Epithelial cell of proximal tubule (primary cell): ENCODE results near the gene LSAMP. TPM values are rescaled to one million over a fixed set of nuclear protein-coding genes. Genes with fewer than 3 reads are reported as not detected.

ENCODE experiments used
- DNase-seq: peaks from one replicate; pipeline ENCODE4 v3.0.0-alpha.2; 2011; ENCODE audit warnings: low read depth
- H3K4me3 ChIP-seq: 2 replicates; pipeline ENCODE4 v1.5.1; 2011; ENCODE audit warnings: low read depth, mild to moderate bottlenecking, low read length
- total RNA-seq: library from RNA; depleted of rRNA; stranded (reverse); fragments of >200 nt; gene quantifications from 2 replicates; pipeline ENCODE4 v1.2.3, GENCODE V29; 2015
- TF ChIP-seq, protein P1 (sequence below): conservative IDR thresholded peaks from 2 replicates; pipeline ENCODE4 v1.5.1; 2012; ENCODE audit warnings: low read depth, mild to moderate bottlenecking, low read length

Gene LSAMP
- total RNA-seq, 1 donor from 2014 or later = 5.1 TPM

DNA sequence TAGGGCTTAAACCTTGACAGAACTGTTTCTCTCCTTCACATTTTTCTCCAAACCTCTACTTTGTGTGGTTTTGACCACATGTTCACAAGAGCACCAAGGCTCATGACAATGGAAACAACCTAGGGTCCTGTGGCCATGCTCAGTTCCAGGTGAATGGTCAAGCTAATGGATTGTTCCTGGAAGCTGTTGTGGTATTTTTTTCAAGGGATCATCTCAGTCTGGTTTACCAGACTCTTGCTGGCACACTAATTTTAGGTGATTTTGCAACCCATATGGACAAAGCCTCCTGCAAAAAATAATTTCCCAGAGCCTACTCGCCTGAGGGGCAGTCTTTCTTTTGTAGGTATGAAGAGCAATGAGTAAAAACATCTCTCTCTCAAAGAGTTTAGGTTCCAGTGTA is 67.2 kb downstream of the LSAMP start:
- TF ChIP-seq, protein P1, sequence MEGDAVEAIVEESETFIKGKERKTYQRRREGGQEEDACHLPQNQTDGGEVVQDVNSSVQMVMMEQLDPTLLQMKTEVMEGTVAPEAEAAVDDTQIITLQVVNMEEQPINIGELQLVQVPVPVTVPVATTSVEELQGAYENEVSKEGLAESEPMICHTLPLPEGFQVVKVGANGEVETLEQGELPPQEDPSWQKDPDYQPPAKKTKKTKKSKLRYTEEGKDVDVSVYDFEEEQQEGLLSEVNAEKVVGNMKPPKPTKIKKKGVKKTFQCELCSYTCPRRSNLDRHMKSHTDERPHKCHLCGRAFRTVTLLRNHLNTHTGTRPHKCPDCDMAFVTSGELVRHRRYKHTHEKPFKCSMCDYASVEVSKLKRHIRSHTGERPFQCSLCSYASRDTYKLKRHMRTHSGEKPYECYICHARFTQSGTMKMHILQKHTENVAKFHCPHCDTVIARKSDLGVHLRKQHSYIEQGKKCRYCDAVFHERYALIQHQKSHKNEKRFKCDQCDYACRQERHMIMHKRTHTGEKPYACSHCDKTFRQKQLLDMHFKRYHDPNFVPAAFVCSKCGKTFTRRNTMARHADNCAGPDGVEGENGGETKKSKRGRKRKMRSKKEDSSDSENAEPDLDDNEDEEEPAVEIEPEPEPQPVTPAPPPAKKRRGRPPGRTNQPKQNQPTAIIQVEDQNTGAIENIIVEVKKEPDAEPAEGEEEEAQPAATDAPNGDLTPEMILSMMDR = no peak
- DNase-seq = no peak
- no peak overlapping the region for H3K4me3 ChIP-seq

DNA sequence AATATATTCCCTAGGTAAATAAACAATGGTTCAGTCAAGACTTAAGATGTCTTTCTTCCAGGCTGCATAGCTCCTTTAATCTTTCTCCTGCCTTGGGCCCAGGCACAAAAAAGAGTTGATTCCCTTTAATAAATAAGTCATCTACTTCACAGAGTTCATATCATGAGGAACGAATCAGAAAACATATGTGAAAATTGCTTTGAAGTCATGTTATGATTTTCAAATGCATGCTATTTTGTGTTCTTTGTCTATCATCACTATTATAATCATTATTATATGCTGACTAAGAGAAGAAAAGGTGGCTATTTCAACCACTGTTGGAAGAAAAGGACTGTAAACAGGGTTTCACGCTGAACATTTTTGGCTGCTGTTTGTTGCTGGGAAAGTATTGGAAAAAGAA is 70.4 kb downstream of the LSAMP start:
- TF ChIP-seq, protein P1 = no peak
- no peak for DNase-seq
- H3K4me3 ChIP-seq = no peak overlapping the region

DNA sequence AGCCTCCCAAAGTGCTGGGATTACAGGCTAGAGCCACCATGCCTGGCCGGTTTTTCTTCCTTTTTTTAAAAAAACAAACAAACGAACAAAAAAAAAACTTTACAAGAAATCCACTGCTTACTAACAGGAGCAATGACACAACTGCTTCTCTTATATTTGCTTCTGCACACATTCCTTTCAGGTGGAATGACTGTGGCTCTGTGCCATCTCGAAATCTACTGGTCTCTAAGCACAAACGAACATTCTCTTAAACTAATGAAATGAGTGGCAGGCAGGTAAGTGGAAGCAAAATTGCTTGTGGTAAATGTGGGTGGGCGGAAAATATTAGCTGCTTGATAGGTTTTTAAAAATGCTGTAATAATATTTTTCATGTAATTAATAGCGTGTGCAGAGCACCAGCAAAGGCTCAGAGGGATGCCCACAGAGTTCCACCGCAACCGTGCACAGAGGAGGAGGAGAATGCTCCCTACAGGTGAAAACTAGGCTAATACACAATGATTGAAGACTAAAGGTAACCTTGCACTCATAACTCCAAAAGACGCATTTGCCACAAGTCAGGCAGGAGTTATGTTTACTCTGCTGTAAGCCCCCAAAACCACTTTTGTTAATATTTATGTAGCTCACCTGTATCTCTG is 77.4 kb downstream of the LSAMP start:
- TF ChIP-seq, protein P1 = no peak
- DNase-seq = no peak

DNA sequence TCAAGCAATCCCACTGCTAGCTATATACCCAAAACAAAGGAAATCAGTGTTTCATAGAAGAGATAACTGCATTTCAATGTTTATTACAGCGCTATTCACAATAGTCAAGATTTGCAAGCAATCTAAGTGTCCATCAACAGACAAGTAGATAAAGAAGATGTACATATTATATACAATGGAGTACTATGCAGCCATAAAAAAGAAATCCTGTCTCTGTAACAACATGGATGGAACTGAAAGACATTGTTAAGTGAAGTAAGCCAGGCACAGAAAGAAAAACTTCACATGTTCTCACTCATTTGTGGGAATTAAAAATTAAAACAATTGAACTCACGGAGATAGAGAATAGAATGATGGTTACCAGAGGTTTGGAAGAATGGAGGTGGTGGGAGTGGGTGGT is 89.2 kb downstream of the LSAMP start:
- no peak overlapping the region for H3K4me3 ChIP-seq
- TF ChIP-seq, protein P1 = no peak
- DNase-seq = no peak

More for the DNA sequence above, 77.4 kb downstream of the LSAMP start:
- H3K4me3 ChIP-seq = no peak overlapping the region

DNA sequence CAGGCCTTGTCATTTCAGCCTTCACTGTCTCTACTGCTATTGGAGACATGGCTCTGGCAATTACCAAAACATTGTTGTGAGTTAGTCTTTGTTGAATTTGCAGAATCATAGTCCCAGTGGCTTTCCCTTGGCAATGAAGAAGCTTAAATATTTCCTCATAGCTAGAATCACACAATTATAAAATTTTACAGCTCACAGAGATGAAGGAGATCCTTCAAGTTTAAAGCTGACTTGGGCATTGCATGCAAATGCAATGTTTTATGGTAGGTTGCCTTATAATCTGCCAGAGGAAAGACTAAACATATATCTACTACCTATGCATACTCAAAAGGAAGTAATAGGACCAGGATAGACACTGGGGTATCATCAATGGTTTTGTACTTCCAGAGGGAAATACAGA is 90.9 kb downstream of the LSAMP start:
- TF ChIP-seq, protein P1 = no peak
- no peak for DNase-seq
- H3K4me3 ChIP-seq = no peak overlapping the region

DNA sequence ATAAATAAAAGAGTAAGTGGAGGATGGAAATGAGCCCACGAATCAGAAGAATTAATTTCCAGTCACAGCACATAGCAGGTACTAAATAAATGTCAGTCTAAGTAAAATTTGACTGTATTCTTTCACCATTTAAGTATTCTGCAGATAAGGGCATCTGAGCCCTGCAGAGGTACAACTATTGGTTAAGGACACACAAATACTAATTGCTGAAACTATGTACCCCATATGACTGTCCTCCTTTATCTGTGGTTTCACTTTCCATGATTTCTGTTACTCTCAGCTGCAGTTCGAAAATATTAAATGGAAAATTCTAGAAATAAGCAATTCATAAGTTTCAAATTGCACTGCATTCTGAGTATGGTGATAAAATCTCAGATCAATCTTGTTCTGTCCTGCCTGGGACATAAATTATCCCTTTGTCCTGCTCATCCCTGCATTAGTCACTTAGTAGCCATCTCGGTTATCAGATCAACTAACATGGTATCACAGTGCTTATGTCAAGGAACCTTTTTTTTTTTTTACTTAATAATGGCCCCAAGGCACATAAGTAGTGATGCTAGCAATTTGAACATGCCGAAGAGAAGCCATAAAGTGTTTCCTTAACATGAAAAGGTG is 95.1 kb downstream of the LSAMP start:
- no peak for DNase-seq
- TF ChIP-seq, protein P1 = no peak
- no peak overlapping the region for H3K4me3 ChIP-seq

DNA sequence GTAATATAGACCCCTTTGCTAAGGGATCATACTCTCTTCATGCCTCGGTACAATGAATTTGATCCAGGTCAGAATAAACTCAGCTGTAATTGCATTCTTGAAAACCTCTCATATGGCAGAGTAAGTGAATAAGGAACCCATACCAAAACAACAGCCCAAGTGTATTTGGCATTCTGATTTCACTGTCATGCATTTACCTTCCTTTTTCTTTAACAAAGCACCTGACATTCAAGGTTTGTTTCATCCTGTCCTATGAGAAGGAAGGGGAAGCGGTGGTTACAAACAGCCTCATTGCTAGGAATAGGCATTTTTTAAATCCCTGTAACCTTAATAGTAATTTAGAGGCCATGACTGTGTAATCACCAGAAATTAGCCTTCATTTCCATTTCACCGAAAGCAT is 97.1 kb downstream of the LSAMP start:
- H3K4me3 ChIP-seq = no peak overlapping the region
- no peak for DNase-seq
- TF ChIP-seq, protein P1 = no peak
